Keratinocyte (primary cell): ENCODE measurements around the gene GHITM.
A peak's percentile ranks its signal among the peaks of the same experiment; 100 is the strongest.

Experiments used
- EZH2 ChIP-seq: IDR thresholded peaks from one replicate; pipeline ENCODE4 v1.6.1; 2012; ENCODE audit warnings: inconsistent platforms, mild to moderate bottlenecking, low read length, moderate library complexity
- TF ChIP-seq, protein P1 (sequence below), 3 experiments: IDR thresholded peaks in 1 of 3; conservative IDR thresholded peaks in 1 of 3; optimal IDR thresholded peaks in 1 of 3; 2 replicates in 2 of 3; 3 replicates in 1 of 3; pipeline versions ENCODE3 to v1.5.1; 2011; ENCODE audit warnings: low read length in 3 of 3, mild to moderate bottlenecking in 3 of 3, moderate library complexity in 2 of 3, control low read depth in 1 of 3, inconsistent platforms in 1 of 3; ENCODE audit not compliant: insufficient read depth in 2 of 3; ENCODE audit errors: extremely low read depth in 1 of 3

DNA sequence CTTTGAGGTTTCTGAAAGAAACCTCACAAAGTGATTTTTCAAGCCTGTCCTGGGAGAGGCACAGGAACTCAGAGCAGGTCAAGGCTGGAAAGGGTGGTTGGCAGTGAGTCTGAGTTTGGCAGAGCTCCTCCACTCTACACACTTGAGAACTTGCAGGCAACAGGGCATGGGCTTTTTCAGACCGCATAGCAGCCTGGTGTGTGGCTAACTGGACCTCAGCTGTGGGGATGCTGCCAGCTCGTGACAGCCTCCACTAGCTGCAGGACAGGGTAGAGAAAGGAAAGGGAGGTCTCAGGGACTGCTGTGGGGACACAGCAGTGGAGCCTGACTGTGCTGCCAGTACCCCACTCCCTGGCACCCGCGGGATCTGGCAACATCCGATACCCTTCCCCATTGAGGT, 57.6 kb downstream of the GHITM start:
- TF ChIP-seq, protein P1, sequence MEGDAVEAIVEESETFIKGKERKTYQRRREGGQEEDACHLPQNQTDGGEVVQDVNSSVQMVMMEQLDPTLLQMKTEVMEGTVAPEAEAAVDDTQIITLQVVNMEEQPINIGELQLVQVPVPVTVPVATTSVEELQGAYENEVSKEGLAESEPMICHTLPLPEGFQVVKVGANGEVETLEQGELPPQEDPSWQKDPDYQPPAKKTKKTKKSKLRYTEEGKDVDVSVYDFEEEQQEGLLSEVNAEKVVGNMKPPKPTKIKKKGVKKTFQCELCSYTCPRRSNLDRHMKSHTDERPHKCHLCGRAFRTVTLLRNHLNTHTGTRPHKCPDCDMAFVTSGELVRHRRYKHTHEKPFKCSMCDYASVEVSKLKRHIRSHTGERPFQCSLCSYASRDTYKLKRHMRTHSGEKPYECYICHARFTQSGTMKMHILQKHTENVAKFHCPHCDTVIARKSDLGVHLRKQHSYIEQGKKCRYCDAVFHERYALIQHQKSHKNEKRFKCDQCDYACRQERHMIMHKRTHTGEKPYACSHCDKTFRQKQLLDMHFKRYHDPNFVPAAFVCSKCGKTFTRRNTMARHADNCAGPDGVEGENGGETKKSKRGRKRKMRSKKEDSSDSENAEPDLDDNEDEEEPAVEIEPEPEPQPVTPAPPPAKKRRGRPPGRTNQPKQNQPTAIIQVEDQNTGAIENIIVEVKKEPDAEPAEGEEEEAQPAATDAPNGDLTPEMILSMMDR (optimal IDR thresholded peaks at IDR 0.05 in 1 of 3, IDR thresholded peaks at IDR 0.05 in 1 of 3, conservative IDR thresholded peaks at IDR 0.05 in 1 of 3; ENCODE audit: extremely low read depth in 1 of 3, insufficient read depth in 2 of 3, low read length in 3 of 3) = no peak
- peak; percentile 11 for TF ChIP-seq EZH2
